Embryonic facial prominence (tissue), 1 donor: ENCODE data around the gene CPO.

Experiments used
- DNase-seq: peaks from one replicate; pipeline ENCODE4 v3.0.0-alpha.2; 2016; ENCODE audit errors: extremely low spot score

The CPO gene

GRCh38 chr2:207014424-207014823 is 75.1 kb downstream of the CPO start:
- DNase-seq, result no peak

- no peak for DNase-seq
Measured at GRCh38 chr2:207015901-207016300, 76.6 kb downstream of the CPO start.
